ENCODE measurements around the gene TRABD2B. TPM values are rescaled to one million over a fixed set of nuclear protein-coding genes. Genes with fewer than 3 reads are reported as not detected.

Gene TRABD2B
- total RNA-seq, 2 experiments from 2014 or later, result not detected

DNA sequence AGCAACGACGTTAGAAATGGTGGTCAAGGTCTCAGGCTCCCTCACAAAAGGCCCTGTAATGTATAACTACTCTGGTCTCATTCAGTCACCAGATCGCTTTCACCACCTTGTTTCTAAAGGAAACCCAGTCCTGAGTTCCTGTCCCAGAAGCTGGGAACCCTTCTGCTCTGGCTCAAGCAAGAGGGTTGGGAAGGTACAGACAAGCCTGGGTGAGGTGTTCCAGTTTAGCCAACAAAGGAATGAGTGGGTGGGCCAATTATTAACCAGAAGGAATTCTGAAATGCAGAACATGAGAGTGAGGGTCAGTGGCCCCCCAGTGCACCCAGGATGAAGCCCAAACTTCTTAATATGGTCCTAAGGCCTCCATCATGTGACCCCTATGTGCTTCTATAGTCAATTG, 17.5 kb downstream of the TRABD2B start:
- ChIA-PET POLR2A (no interaction called here), CTCF (no interaction called here)
- no peak overlapping the region for H3K27ac Mint-ChIP-seq
- H3K36me3 Mint-ChIP-seq (ENCODE audit: low read depth), result no peaks in the 10 kb centered on the region
- H3K9me3 Mint-ChIP-seq, result no peaks in the 10 kb centered on the region
- DNase-seq, result no peak
- H3K27me3 Mint-ChIP-seq, result peaks cover 33% of the 10 kb centered on the region
- no peak overlapping the region for H3K4me3 Mint-ChIP-seq
- peaks cover 3% of the 10 kb centered on the region for H3K4me1 Mint-ChIP-seq

DNA sequence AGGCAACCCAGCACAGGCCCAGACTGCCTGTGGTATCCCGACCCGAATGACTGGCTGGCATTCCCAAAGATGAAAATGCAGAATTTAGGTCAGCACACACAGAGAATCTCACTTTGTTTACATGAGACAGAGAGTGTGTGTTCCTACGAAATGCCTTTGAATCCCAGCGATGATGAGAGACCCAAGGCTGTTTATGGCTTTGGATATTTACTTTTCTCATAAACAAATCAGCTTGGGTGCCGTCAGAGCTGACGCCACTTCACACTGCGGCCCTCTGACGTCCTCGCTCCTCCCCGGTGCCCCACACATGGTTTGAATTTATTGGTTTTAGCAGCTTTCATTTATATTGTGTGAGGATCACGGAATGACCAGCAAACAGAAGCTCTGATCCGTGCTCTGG, 18.7 kb downstream of the TRABD2B start:
- ChIA-PET POLR2A (no interaction called here), CTCF (no interaction called here)
- no peak for DNase-seq
- peaks cover 22% of the 10 kb centered on the region for H3K27me3 Mint-ChIP-seq
- H3K27ac Mint-ChIP-seq, result no peak overlapping the region
- H3K4me1 Mint-ChIP-seq, result no peaks in the 10 kb centered on the region
- no peaks in the 10 kb centered on the region for H3K36me3 Mint-ChIP-seq (ENCODE audit: low read depth)
- no peaks in the 10 kb centered on the region for H3K9me3 Mint-ChIP-seq
- H3K4me3 Mint-ChIP-seq, result no peak overlapping the region

DNA sequence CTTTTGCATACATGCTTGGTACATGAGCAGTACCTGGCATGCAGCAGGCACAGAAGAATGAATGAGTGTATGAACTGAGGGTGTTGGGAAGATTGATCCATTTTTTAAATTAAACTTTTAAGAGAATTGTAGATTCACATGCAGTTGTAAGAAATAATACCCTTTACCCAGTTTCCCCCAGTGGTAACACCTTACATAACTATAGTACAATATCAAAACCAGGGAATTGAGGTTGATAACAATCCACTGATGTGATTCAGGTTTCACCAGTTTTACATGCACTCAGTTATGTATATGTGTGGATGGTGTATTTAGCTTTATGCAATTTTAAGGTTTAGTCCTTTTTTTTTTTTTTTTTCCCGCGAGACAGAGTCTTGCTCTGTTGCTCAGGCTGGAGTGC, 20.5 kb downstream of the TRABD2B start:
- Mint-ChIP-seq H3K27ac (no peak overlapping the region), H3K9me3 (no peaks in the 10 kb centered on the region), H3K4me1 (no peaks in the 10 kb centered on the region), H3K27me3 (peaks cover 6% of the 10 kb centered on the region), H3K4me3 (no peak overlapping the region), H3K36me3 (ENCODE audit: low read depth) (no peaks in the 10 kb centered on the region)
- CTCF ChIA-PET, result no interaction called here
- POLR2A ChIA-PET, result no interaction called here
- no peak for DNase-seq

DNA sequence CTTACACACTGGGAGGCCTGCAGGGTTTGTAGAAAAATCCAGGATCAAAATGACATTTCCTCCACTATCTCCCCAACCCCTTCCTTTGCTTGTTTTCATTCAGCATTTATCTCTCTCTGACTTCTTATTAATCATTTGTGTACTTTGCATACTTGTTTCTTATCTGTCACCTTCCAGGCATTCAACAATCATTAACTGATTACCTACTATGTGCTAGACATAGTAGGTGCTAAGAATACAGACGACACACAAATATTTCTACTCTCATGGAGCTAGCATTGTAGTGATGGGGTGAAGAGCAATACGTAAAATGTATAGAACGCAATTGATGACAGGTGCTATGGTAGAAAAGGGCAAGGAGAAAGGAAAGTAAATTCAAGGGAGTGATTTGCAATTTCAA, 20.9 kb downstream of the TRABD2B start:
- Mint-ChIP-seq H3K36me3 (ENCODE audit: low read depth) (no peaks in the 10 kb centered on the region), H3K4me3 (no peak overlapping the region), H3K9me3 (no peaks in the 10 kb centered on the region), H3K27ac (no peak overlapping the region), H3K4me1 (no peaks in the 10 kb centered on the region), H3K27me3 (peaks cover 5% of the 10 kb centered on the region)
- CTCF ChIA-PET, result no interaction called here
- POLR2A ChIA-PET, result no interaction called here
- no peak for DNase-seq

DNA sequence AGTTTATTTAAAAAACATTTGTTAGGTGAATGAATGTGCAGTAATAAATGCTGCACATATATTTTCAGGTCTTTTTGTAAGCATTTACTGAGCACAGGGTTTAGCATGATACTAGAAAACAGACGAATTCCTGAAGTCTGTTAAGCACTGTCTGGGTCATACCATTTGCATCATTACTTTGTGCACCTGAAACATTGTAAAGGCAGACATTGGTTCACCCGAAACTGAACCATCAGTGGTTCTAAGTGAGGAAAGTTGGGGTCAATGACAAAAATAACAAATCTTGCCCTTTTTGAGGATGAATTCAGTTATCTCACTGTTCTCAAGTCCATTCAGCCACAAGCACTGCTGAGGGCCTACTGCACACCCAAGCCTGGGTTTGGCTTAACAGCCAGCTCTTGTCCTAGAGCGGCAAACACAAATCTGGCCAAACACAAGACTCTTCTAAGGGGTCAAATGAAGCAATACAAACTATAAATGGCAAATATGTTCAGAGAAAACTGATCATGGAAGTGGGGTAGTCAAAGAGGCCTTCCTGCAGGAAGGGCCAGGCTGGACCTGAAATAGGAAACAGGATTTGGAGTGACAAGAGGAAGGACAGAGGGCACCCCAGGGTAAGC, 21.8 kb downstream of the TRABD2B start:
- Mint-ChIP-seq H3K9me3 (no peaks in the 10 kb centered on the region), H3K27ac (no peak overlapping the region), H3K36me3 (ENCODE audit: low read depth) (no peaks in the 10 kb centered on the region), H3K4me3 (no peak overlapping the region), H3K4me1 (no peaks in the 10 kb centered on the region), H3K27me3 (peaks cover 5% of the 10 kb centered on the region)
- ChIA-PET POLR2A (no interaction called here), CTCF (no interaction called here)
- DNase-seq, result no peak

DNA sequence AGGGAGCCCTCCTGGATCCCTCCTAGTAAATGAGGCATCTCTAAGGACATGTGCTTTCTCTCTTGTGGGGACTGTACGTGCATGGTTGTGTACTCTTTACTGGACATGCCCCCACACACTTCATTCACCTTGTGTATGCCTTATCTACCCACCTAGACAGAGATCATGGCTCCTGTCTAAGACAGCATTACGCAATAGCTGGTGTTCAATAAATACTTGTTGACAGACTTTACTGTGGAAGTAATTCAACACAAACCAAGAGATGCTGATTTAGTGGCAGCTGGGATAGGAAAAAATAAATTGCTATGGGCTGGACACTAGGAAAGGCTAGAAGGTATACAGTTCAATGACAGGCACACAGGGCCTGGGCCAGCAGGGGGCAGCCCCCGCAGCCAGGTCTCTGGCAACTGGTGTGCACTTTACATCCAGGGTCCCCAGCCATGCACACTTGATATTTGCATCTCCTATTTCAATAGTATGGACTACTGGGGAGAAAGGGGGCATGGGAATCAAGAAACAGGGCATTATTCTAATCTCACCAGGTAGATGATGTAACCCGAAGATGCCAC, 24.2 kb downstream of the TRABD2B start:
- no peak overlapping the region for H3K4me3 Mint-ChIP-seq
- POLR2A ChIA-PET, result no interaction called here
- peaks cover 5% of the 10 kb centered on the region for H3K27me3 Mint-ChIP-seq

DNA sequence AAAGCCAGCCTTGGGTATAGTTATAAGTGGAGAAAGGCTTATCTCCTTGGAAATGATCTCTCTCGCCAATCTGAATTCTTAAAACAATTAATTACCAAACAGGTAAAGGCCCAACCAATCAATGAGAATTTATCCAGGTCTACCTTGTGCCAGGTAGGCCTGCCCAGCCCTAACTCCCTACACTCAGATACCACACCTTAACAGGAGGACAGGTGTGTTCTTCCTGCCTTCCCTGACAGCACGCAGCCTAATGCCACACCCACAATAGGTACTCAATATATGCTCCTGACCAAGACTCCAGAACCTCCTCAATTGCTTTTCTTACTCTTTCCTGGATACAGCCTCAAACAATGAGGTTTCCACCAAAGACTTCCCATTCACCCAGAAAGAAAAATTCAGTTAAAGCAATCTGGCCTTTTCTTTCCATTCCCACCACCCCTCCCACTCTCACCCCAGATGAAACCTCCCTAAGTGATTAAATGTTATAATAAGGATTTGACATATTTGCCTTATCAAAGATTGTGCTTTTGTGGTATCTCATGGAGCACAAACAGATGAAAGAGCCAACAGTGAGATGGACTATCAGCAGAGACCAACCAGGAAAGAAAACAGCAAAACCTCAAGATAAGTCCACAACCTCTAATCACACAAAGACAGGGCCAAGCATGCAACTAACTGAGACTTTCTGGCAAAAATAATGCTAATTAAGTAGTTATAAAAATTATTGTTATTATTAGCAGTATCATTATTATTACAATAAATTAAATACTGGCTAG, 25.6 kb downstream of the TRABD2B start:
- no peak overlapping the region for H3K4me3 Mint-ChIP-seq
- DNase-seq, result no peak
- CTCF ChIA-PET, result no interaction called here
- POLR2A ChIA-PET, result no interaction called here
- no peaks in the 10 kb centered on the region for H3K36me3 Mint-ChIP-seq (ENCODE audit: low read depth)
- peaks cover 5% of the 10 kb centered on the region for H3K27me3 Mint-ChIP-seq
- no peak overlapping the region for H3K27ac Mint-ChIP-seq
- no peaks in the 10 kb centered on the region for H3K9me3 Mint-ChIP-seq
- no peaks in the 10 kb centered on the region for H3K4me1 Mint-ChIP-seq

More for the DNA sequence above, 24.2 kb downstream of the TRABD2B start:
- no peak for DNase-seq
- no peaks in the 10 kb centered on the region for H3K36me3 Mint-ChIP-seq (ENCODE audit: low read depth)
- no peaks in the 10 kb centered on the region for H3K4me1 Mint-ChIP-seq
- no peaks in the 10 kb centered on the region for H3K9me3 Mint-ChIP-seq
- CTCF ChIA-PET, result no interaction called here
- H3K27ac Mint-ChIP-seq, result no peak overlapping the region

DNA sequence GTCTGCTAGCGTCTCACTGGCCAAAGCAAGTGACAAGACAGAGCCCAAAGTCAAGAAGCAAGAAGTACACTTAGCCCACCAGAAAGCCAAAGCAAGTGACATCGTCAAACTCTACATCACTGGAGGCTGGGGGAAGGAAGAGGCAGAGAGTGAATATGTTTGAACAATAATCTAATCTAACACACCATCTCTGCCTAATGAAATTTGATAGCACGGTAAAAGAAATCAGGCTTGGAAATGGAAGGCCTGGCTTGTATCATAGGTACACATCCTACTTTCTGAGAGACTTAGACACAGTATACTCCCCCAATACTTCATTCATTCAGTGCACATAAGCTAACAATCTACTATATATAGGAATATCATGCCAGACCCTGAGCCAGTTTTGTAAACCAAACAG, 26.3 kb downstream of the TRABD2B start:
- Mint-ChIP-seq H3K36me3 (ENCODE audit: low read depth) (no peaks in the 10 kb centered on the region), H3K27ac (no peak overlapping the region), H3K27me3 (peaks cover 3% of the 10 kb centered on the region), H3K4me1 (no peaks in the 10 kb centered on the region), H3K4me3 (no peak overlapping the region), H3K9me3 (no peaks in the 10 kb centered on the region)
- CTCF ChIA-PET, result no interaction called here
- POLR2A ChIA-PET, result no interaction called here
- DNase-seq, result no peak

DNA sequence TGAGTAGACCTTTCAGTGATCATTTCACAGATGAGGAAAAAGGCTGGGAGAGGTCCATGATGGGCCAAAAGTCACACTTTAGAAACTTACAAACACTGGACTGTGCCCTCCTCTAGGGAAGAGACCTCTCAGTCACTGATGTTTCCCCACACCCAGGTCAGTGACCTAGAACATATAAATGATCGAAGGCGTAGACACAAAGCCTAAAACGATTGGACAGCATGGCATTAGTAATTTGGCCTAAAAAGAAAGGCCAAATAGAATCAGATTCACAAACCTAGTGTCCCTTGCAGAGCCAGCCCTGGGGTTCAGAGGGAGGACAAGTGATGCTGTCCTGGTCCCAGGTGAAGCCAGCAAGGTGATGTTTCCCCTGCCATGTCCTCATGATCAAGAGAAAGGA, 27.7 kb downstream of the TRABD2B start:
- Mint-ChIP-seq H3K4me1 (no peaks in the 10 kb centered on the region), H3K27ac (no peak overlapping the region), H3K36me3 (ENCODE audit: low read depth) (no peaks in the 10 kb centered on the region), H3K27me3 (no peaks in the 10 kb centered on the region), H3K9me3 (no peaks in the 10 kb centered on the region), H3K4me3 (no peak overlapping the region)
- ChIA-PET POLR2A (no interaction called here), CTCF (no interaction called here)
- DNase-seq, result no peak

DNA sequence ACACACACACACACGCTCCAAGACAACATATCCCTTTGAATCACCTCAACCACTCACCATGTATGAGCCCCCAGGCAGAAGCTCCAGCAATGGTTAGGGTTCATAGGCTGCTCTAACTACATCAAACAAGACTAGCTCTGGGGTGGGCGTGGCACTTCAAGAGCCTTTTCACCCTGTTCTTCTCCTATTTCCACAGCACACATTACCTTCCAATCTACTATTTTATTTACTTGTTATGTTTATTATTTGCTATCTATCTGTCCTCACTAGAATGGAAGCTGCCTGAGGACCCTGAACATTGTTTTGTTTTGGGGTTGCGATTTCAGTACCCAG, 28.7 kb downstream of the TRABD2B start:
- Mint-ChIP-seq H3K27ac (no peak overlapping the region), H3K36me3 (ENCODE audit: low read depth) (no peaks in the 10 kb centered on the region), H3K9me3 (no peaks in the 10 kb centered on the region), H3K4me1 (no peaks in the 10 kb centered on the region), H3K27me3 (no peaks in the 10 kb centered on the region), H3K4me3 (no peak overlapping the region)
- POLR2A ChIA-PET, result no interaction called here
- CTCF ChIA-PET, result no interaction called here
- DNase-seq, result no peak

DNA sequence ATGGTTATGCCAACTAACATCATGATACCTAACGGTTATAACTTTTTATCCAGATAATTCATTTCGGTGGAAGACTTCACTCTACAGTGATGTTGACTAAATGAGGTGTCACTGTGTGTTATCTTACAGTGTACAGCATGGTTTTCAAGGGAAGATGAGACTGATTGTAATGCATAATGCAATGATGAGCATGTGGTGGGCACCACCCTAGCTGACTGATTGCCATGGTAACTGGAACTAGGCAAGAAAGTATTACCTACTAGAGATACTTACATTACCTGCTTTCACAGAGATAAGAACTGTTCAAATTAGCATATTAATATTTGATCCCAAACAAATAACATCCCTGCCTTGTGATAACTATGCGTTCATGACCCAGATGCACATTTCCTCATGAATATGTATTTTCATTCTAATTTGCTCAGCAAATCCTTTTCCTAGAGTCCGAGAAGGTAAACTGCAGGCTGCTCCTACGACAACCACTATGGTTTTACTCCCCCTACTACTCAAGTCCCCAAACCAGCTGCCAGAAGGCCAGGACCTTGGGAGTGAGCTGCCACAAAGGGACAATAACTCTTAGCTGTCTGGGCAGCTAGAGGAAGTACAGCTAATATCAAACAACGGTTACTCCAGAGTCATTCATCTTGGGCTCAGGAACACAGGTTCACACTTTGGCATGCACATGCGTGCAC, 29.2 kb downstream of the TRABD2B start:
- H3K9me3 Mint-ChIP-seq, result no peaks in the 10 kb centered on the region
- H3K36me3 Mint-ChIP-seq (ENCODE audit: low read depth), result no peaks in the 10 kb centered on the region
- ChIA-PET POLR2A (no interaction called here), CTCF (no interaction called here)
- H3K4me1 Mint-ChIP-seq, result no peaks in the 10 kb centered on the region
- no peak for DNase-seq
- H3K4me3 Mint-ChIP-seq, result no peak overlapping the region
- H3K27ac Mint-ChIP-seq, result no peak overlapping the region
- H3K27me3 Mint-ChIP-seq, result no peaks in the 10 kb centered on the region

DNA sequence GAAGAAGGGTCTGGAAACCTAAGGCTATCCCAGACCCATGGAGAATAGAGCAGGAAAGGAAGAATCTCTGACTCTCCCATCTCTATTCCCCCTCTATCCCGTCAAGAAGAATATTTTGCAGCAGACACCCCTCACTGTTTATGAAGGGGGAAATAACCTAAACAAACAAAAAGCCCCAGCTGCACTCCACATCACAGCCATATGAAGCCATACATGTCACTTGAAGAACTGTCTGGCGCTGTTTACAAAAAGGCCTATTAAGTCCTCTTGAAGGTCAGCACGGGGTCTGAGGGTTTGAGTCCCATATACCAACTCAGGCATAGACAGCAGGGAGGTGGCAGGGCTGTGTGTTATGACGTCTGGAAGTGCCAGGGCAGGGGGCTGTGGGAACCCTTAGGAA, 31.4 kb downstream of the TRABD2B start:
- Mint-ChIP-seq H3K27ac (no peak overlapping the region), H3K9me3 (no peaks in the 10 kb centered on the region), H3K4me1 (no peaks in the 10 kb centered on the region), H3K36me3 (ENCODE audit: low read depth) (no peaks in the 10 kb centered on the region), H3K4me3 (no peak overlapping the region), H3K27me3 (no peaks in the 10 kb centered on the region)
- no peak for DNase-seq
- ChIA-PET CTCF (no interaction called here), POLR2A (no interaction called here)

DNA sequence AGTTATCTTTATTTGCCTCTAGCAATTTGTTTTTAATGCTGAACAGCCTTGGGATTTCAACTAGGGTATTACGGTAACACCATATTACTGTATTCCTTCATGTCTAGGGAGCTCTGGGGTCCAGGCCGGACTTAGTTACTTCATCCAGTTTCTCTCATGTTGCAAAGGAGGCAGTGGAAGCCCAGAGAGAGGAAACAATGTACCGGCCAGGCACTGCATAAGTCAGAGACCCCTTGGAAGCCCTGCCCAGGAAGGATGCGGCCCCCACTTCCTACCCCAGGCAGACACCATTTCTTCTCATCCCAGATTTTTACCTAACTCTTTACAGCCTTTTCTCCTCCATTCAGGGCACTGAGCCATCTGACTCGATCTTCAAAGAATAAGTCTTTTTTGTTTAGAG, 32.5 kb downstream of the TRABD2B start:
- ChIA-PET CTCF (no interaction called here), POLR2A (no interaction called here)
- no peak overlapping the region for H3K4me3 Mint-ChIP-seq
- H3K27ac Mint-ChIP-seq, result no peak overlapping the region
- no peaks in the 10 kb centered on the region for H3K36me3 Mint-ChIP-seq (ENCODE audit: low read depth)
- peaks cover 3% of the 10 kb centered on the region for H3K27me3 Mint-ChIP-seq
- DNase-seq, result no peak
- no peaks in the 10 kb centered on the region for H3K4me1 Mint-ChIP-seq
- H3K9me3 Mint-ChIP-seq, result no peaks in the 10 kb centered on the region

All from activated CD4-positive, alpha-beta T cell treated with anti-CD3 and anti-CD28 coated beads, Interleukin-2, amount 10 ng/mL, durations not matched to agents 7 days and 5 days (primary cell).